G401 (cell line): ENCODE data around the gene OIT3. TPM values are rescaled to one million over a fixed set of nuclear protein-coding genes. Genes with fewer than 3 reads are reported as not detected.

Experiments used
- DNase-seq: peaks from one replicate; pipeline ENCODE4 v3.0.0-alpha.2; 2015; ENCODE audit warnings: low spot score
- in situ Hi-C: cut with HindIII; loops from 2 replicates; pipeline ENCODE4 v1.10.0; 2016; ENCODE audit warnings: low sequenced_read_pairs, mixed read lengths
- total RNA-seq: library from RNA; depleted of rRNA; stranded (reverse); fragments of >200 nt; shearing (Covaris generic); gene quantifications from 2 replicates; pipeline ENCODE4 v1.2.3, GENCODE V29; 2014

The OIT3 gene
- total RNA-seq, 1 experiment from 2014 or later = not detected

DNA sequence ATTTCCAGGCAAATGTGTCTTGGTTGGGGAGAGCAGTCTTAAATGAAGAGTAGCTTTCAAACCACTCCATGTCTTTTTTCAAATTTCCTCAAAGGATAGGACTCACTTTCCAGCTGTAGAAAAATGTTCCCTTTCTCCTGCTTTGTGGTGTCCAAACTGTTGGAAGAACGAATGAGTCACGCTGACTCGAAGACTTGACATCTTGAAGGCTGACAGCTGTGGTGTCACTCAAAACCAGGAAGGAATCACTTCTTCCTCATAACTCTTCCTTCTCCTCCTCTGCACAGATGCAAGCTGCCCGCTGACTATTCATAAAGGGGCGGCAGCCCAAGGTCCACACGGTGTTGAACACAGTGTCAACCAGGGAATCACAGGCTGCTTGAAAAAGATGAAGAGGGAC, 41.8 kb downstream of the OIT3 start:
- in situ Hi-C loops = no loop called here
- DNase-seq = no peak

DNA sequence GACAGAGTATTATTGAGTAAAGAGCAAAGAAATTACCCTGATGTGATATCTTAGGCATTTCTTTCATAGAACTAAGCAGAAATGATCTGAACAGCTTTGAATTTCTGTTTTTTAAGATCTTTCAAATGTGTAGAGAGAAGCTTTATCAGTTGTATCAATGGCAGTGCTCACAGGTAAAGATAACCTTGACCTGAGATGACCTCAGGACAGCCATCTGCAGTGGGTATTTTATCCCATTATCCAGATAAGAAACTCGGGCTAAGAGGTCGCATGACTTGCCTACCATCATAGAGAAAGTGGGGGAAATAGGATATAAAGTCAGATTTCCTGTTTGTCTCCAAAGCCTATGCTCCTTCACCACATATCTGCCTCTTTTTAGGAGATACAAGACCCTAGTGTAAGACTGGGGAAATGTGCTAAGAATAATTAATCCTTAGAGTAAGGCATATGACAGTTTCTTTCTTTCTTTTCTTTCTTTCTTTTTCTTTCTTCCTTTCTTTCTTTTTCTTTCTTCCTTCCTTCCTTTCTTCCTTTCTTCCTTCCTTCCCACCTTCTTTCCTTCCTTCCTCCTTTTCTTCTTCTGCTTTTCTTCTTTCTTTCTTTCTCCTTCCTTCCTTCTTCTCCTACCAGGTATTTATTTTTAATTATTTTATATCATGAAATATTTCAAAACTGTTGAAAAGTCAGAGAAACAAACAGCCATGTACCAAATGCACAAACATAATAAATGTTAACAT, 50.1 kb downstream of the OIT3 start:
- no peak for DNase-seq
- in situ Hi-C loops = no loop called here

DNA sequence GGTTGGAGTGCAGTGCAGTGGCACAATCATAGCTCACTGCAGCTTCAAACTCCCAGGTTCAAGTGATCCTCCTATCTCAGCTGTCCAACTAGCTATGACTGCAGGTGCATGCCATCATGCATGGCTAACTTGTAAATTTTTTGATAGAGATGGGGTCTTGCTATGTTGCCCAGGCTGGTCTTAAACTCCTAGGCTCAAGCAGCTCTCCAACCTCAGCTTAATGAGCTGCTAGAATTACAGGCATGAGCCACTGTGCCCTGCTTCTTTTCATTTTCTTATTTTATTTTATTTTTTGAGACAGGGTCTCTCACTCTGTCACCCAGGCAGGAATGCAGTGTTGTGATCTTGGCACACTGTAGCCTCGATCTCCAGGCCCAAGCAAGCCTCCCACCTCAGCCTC, 53.4 kb downstream of the OIT3 start:
- in situ Hi-C loops = no loop called here
- DNase-seq = no peak

DNA sequence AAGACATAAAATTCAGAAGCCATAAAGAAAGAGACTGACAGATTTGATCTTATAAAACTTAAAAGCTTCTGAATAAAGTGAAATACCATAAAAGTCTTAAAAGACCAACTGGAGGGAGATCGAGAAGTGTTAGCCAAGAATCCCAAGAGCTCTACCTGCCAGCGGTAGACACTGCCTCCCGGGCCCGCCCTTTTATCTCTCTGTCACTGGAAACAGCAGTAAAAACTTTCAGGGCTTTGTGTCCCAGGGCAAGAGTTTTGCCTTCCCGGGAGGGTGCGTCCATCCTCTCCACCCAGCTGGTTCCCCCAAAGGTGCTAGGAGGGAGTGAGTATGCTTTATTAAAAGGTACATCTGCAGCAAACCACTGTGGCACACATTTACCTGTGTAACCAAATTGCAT, 55.2 kb downstream of the OIT3 start:
- DNase-seq = no peak
- in situ Hi-C loops = no loop called here

DNA sequence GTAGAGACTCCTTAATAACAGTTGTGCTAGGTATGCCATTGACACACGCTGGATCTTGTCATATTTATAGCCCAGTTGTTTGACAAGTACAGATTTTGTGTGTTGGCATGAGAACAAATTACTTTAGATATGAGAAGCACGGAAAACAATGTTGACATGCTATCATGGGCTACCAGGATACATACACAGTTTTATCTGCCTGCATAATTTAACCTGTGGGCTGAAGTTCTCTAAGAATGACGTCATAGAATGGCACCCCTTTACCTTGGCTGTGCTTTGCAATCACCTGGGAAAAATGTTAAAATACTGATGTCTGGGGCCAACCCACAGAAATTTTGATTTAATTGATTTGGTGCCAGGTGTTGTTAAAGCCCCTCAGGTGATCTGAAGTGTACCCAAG, 58.2 kb downstream of the OIT3 start:
- DNase-seq = no peak
- in situ Hi-C loops = no loop called here

DNA sequence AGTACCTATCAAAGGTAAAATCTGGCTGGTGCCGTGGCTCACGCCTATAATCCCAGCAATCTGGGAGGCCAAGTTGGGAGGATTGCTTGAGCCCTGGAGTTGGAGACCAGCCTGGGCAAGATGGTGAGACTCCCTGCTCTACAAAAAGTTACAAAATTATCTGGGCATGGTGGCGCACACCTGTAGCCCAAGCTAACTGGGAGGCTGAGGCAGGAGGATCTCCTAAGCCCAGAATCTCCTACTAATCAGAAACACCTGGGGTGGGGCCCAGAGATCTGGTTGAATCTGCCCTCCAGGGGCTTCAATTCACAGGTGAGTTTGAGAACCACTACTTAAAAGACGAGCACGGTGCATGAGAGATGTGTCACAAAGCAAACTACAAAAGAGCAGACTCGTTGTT, 58.6 kb downstream of the OIT3 start:
- DNase-seq = no peak
- in situ Hi-C loops = no loop called here

DNA sequence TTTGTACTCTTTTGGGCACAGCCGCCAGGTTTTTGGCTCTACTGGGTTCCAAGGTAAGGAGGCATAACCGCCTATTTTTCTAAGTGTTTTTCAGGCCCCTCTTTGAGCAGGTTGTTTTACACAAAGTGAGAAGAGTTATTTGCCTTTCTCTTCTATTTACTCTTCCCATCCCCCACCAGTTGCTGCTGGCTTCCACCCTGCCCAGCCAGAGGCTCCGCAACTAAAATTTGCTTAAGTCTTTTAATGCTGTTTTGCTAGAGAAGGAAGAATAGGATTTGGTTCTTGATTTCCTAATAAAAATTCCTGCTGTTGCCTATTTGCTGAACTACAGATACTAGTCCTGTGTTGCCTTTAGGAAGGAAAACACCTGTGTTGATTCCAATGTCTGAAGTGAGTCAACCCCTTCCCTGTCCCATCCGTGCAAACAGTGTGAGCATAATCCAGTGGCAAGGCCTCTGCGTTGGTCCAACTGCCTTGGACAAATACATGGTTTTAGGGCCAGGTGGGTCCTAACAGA, 59.2 kb downstream of the OIT3 start:
- in situ Hi-C loops = no loop called here
- DNase-seq = no peak

DNA sequence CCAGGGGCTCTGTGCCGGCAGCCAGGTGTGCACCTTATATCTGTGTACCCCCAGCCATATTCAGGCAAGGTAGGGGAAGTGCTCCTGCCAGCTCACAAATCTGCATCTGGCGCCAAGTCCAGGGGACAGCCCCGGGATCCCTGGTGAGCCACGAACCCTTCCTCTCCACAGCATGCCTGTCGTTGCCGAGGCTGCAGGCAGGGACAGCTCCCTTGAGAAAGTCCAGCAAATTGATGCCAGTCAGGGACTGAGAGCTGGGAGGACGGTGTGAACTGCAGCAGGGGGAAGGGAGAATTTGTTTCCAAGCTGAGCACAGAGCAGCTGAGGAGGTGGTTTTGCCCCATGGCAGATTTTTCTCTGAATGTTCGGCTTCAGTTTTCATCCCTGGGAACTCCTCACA, 60.1 kb downstream of the OIT3 start:
- peak; percentile 1 for DNase-seq
- in situ Hi-C loops = no loop called here

DNA sequence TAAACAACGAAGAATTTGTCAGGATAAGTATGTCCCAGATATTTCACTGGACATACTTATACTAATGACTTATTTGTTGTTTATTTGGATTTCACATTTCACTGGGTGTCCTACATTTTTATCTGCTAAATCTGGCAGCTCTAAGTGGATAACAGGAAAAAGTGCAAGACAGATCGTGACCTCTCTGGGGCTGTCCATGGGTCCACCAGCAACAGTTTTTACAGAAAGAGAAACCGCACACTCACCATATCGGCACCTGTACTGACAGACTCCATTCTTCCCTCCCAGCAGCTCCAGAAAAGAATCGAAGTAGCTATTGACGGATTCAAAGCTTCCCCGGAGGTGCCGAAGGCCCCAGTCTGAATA, 60.7 kb downstream of the OIT3 start:
- in situ Hi-C loops = no loop called here
- DNase-seq = peak; percentile 5

DNA sequence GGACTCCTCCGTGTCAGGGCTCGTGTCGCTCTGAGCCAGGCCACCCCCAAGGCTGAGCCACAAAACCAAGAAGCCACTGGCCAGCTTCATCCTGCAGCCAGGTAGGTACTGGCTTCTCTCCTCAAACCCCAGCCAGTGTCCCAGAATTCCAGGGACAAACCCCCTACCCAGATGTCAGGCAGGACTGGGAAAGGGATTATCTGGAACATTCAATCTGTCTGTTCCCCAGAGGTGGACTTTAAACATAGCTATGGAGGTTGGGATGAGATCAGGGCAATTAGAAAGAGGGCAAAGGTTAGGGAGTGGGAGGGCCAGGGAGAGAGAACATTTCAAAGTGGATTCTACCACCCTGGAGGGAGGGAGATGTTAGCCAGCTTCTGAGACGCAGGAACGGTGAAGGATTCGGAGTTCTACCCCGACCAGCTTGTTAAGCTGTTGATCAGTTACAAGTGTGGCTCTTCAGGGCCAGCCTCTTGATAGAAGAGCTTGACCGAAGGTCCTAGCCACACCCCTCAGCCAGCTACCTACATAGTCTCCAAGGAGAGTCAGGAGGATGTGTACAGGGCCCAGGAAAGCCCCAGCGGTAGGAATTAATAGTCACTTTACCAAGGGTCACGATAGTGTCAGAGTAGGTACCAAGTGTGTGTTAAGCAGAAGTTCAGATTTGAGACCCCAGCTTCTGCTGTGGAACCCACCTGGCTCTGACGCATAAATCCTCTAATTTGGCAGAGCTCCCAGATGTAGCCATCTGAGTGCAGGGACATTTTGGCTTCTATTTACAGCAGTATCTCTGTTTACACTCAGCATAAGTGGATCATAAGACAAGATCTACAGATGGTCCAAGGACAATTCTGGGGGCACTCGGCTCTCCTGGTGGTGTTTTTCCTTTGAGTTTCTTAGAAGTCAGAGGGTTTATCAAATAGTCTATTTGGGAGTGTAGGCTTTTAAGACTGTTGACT, 61.3 kb downstream of the OIT3 start, which contains the start of gene PLA2G12B:
PLA2G12B (minus strand) TSS at position 211 of the 959 bp plus-strand sequence; CDS start at position 90, 121 bp downstream.
- in situ Hi-C loops = no loop called here
- DNase-seq = peak; percentile 66

DNA sequence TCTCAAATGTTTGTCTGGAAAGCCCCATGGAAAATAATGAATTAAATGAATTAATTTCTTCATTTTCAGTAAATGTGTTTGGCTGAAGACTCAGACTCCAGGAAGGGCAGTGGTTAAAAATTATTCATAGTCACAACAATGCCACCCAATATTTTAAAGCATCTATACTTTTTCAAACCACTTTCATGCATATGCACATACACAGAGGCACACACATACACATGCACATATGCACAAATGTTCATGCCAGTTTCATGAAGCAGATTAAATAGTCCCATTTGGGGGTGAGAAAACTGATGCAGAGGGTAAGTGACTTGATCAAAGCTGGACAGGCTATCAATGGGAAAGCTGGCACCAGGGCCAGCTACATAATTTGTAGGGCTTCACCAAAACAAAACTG, 62.5 kb downstream of the OIT3 start:
- in situ Hi-C loops = no loop called here
- no peak for DNase-seq

DNA sequence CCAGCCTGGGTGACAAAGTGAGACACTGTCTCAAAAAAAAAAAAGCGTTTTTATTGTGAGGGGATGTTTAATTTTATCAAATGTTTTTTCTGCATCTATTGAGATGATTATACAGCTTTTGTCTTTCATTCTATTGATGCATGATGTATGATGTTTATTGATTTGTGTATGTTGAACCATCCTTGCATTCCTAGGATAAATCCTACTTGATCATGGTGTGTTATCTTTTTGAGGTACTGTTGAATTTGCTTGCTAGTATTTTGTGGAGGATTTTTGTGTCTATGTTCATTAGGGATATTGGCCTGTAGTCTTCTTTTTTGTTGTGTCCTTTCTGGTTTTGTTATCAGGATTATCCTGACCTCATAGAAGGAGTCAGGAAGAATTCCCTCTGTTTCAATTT, 83.3 kb downstream of the OIT3 start:
- in situ Hi-C loops = no loop called here
- no peak for DNase-seq

DNA sequence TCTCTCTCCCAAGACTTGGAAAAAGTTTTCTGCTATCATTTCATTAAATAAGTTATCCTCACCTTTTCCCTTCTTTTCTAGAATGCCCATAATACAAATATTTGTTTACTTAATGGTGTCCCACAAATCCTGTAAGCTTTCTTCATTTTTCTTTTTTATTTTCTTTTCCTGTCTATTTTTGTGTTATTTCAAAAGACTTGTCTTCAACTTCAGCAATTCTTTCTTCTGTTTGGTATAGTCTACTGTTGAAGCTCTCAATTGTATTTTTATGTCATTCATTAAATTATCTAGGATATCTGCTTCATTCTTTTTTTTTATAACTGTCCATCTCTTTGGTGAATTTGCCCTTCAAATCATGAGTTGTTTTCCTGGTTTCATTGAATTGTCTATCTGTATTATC, 86.2 kb downstream of the OIT3 start:
- in situ Hi-C loops = no loop called here
- no peak for DNase-seq

DNA sequence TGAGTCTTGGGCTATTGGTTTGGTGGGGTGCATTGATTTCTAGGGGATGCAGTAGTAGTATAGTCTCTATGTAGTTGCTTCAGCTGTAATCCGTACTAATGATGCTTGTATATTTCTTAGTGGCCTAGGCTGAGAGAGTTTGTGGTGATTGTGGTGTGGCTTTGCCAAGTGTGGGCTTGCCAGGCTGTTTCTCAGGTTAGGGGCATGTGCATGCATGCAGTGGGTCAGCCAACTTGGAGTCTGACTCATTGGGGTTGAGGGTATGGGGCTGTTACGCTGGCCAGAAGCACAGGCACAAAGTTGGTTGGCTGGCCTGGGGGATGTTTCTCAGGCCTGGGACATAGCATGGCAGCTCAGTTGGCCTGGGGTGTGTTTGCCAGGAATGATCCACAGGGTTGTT, 86.8 kb downstream of the OIT3 start:
- in situ Hi-C loops = no loop called here
- DNase-seq = no peak

DNA sequence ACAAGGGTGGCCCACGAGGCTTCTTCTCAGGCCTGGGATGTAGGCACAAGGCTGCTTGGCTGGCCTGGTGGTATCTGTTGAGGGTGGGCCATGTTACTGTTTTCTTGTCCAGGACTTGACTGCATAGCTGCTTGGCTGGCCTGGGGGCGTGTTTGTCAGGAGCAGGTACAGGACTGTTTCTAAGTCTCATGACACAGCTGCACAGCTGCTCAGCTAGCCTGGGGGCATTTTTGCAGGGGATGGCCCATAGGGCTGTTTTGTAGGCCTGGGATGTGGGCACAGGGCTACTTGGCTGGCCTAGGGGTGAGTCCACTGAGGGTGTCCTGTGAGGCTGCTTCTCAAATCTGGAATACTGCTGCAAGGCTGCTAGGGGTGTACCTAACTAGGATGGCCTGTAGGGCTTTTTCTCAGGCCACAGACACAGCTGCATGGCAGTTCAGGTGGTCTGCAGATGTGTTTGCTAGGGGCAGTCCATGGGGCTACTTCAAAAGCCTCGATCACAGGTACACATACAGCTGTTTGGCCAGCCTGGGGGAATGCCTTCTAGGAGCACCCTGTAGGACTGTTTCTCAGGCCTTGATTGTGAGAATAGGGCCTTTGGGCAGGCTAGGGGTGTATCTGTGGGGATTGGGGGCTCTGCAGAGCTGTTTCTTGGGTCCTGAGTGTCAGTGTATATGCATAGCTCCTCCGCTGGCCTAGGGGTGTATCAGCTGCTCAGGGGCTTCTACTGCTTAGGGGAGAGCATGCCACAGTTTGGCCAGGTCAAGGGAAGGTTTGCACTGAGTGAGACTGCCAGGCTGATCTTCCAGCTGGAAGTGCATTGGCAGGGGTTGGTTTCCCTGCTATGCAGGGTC, 87.7 kb downstream of the OIT3 start:
- in situ Hi-C loops = no loop called here
- no peak for DNase-seq

DNA sequence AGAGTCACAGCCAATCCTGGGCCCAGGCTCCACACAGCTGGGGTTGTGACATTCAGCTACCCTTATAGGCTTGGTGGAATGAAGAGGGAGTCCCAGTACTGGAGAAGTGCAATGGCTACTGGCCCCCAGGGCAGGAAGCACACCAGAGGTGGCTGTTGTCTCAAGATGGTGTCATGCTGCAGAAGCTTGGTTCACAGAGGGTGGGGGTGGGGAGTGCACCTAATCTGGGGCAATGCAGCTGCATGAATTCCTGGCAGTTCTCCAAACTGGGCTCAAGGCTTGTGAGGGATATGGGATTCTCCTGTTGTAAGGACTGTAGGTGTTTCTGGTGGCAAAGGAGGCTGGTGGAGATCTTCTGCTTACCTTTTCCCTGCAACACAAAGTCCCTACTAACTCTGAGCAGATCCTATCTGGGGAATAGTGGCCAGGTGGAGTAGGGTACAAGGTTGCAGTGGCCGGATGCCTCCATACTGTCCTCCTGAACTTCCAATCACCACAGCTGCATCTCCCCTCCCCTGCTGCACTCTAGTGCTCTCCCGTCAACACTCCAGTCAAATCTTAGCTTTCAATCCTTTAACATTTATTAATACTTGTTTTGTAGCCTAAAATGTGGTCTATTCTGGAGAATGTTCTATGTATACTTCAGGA, 88.5 kb downstream of the OIT3 start:
- no peak for DNase-seq
- in situ Hi-C loops = no loop called here
